IPS-18c (cell line): ENCODE data around the gene POLR2E.

Source experiments
- H3K4me3 ChIP-seq: 2 replicates; pipeline ENCODE4 v1.7.0; 2013; ENCODE audit warnings: low read depth, mild to moderate bottlenecking, low read length, moderate library complexity; ENCODE audit not compliant: insufficient read depth
- H3K9me3 ChIP-seq: one replicate; pipeline ENCODE4 v1.6.1; 2013; ENCODE audit warnings: mild to moderate bottlenecking, low read length, moderate library complexity; ENCODE audit not compliant: control insufficient read depth, insufficient read depth

The POLR2E gene

DNA sequence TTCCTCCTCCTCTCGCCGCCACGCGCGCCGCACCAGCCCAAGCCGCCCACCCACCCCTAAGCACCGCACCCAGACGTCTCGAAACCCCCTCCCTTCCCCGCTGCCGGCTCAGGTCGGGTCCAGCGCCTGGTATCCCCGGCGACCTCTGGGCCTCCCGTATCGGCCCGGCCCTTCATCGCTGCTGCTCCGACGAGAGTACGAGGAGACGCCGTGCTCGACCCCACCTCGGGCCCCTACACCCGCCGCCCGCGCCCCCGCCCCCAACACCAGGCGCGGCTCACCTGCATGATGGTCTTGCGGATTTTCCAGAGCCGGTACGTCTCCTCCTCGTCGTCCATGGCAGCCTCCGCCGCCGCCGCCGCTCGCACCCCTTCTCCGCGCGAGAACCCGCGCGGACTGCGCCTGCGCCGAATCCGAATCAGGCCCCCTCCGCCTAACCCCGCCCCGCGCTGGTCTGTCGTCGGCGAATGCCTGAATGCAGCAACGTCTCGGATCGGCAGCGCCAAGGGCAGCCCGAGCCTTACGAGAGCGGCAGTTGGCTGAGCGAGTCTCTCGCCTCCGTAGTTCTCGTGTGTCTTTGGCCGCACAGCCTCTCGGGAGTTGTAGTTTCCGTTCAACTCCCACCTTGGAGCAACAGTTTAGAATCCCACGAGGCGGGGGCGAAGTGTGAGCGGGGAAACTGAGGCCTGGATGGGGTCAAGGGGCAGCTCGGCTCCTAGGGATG lies at the start of gene POLR2E:
TSS of gene POLR2E (minus strand) at position 398 of the 724 bp plus-strand sequence. CDS start at position 338, 60 bp downstream.
- no peaks in the 10 kb centered on the region for H3K9me3 ChIP-seq
- H3K4me3 ChIP-seq = peak within 1 kb of the TSS; percentile 89

DNA sequence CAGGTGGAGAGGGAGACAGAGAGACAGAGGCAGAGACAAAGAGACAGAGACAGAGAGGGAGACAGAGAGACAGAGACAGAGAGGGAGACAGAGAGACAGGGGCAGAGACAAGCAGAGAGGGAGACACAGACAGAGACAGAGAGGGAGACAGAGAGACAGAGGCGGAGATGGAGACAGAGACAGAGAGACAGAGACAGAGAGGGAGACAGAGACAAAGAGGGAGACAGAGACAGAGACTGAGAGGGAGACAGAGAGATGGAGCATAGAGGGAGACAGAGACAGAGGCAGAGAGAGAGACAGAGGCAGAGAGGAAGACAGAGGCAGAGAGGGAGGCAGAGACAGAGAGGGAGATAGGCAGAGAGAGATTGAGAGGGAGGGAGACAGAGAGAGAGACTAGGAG lies 49.6 kb upstream of the POLR2E start:
- no peak overlapping the region for H3K4me3 ChIP-seq
- H3K9me3 ChIP-seq = no peaks in the 10 kb centered on the region

DNA sequence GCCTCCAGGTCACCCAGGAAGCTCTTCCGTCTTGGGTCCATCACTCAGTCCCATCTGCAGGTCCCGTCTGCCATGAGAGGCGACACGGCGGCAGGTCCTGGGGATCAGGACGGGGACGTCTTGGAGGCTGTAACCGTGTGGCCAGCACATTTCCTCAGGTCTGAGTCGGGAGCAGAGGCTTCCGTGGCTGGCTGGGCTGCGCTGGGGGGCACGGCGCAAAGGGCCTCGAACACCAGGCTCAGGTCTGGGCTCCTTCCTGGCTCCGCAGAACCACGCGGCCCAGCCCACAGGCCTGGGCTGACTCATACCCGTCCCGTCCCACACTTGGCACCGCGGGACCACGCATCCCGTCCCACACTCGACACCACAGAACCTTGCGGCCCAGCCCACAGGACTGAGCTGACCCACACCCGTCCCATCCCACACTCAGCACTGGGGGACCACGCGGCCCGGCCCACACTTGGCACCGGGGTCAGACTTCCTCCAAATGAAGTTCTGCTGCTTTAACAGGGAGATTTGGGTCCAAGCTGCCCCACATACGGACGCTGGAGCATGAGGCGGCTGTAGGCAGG lies 48.7 kb upstream of the POLR2E start:
- H3K4me3 ChIP-seq = no peak overlapping the region
- H3K9me3 ChIP-seq = no peaks in the 10 kb centered on the region

DNA sequence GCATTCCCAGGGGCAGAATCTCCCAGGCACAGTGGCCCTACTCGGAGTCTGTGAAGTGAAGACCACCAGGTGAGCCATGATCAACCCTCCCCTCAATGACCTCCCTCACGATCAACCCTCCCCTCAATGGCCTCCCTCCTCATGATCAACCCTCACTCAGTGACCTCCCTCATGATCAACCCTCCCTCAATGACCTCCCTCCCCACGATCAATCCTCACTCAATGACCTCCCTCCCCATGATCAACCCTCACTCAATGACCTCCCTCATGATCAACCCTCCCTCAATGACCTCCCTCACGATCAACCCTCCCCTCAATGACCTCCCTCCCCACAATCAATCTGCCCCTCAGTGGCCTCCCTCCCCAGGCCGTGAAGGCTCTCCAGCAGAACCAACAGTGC lies 46.8 kb upstream of the POLR2E start:
- Histone ChIP-seq H3K4me3 (no peak overlapping the region), H3K9me3 (no peaks in the 10 kb centered on the region)

DNA sequence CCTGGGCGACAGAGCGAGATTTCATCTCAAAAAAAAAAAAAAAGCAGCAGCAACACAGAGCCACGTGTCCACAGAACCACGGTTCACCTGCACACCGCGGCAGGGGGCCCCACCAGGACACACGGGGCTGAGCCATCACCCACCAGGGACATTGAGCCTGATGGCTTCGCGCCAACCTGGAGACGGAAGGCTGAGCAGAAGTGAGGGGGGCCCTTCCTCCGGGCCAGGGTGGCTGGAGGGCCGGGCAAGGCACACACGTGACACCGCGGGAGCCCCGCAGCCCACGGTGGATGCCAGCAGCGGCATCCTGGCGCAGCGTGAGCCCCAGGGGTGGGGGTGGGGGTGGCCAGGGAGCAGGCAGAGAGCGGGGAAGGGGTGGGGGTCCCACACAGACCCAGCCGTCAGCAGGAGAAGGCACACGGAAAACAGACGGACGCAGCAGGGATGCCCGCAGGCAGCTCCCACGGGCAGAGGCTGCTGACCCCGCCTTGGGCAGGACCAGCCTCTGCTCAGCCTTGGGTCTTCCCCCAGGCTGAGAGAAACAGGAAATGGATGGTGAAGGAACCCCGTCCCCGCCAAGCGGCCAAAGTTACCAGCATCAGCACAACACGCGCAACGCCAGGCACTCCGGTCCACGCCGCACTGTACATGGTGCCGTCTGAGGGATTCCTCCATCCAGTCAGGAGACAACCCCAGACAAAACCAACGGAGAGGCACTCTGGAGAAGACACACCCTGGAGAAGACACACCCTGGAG lies 45.3 kb upstream of the POLR2E start:
- Histone ChIP-seq H3K9me3 (no peaks in the 10 kb centered on the region), H3K4me3 (no peak overlapping the region)

DNA sequence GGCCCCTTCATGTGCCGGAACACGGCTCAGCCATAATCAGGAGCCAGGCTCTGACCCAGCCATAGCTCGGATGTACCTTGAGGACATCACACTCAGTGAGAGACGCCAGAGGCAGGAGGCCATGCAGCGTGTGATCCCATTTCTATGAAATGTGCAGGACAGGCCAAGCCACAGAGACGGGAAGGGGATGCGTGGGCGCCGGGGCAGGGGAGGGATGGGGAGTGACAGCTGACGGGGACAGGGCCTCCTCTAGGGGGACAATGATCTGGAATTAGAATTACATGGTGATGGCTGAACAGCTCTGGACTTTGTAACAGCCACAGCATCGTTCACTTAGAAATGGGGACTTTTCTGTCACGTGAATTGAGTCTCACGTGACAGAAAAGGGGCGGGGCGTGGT lies 44.0 kb upstream of the POLR2E start:
- no peaks in the 10 kb centered on the region for H3K9me3 ChIP-seq
- H3K4me3 ChIP-seq = no peak overlapping the region

DNA sequence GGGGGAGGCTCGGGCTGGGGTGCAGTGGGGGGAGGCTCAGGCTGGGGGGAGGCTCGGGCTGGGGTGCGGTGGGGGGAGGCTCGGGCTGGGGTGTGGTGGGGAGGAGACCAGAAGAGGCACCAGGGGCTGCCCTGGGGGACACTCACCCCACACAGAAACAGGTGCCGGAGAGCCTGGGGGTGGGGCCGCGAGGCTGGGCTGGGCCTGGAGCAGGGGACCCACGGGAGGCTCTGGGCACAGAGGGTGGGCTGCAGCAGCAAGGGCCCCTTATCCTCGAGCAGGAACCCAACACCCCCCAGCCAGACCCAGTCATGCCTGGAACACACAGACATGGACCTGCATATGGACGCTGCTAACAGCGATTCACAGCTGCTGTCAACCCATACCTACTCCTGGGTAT lies 42.9 kb upstream of the POLR2E start:
- Histone ChIP-seq H3K9me3 (no peaks in the 10 kb centered on the region), H3K4me3 (no peak overlapping the region)

DNA sequence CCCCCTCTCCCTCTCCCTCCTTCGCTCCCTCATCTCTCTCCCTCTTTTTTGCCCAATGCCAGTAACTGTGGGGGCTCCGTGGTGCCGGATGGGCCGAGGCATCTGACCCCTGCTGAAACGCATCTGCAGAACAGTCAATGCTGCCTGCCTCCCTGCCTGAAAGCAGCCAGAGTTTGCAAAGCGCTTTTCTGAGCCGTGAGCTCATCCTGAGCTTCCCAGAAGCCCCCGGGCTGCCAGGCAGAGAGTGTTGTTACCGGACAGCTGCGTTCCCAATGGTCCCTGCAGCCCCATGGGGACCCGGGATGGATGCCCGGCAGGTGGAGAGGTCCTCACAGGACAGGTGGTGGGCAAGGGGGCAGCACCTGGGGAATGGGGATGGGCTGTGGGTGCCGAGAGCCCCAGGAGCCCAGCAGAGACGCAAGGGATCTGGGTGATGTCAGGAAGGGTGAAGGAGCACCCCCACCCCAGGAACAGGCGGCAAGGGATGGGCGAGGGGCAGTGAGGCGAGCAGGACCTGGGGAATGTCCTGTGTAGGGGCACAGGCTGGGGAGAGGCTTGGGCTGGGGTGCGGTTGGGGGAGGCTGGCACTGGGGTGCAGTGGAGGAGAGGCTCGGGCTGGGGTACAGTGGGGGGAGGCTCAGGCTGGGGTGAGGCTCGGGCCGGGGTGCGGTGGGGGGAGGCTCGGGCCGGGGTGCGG lies 41.6 kb upstream of the POLR2E start:
- Histone ChIP-seq H3K9me3 (no peaks in the 10 kb centered on the region), H3K4me3 (no peak overlapping the region)

DNA sequence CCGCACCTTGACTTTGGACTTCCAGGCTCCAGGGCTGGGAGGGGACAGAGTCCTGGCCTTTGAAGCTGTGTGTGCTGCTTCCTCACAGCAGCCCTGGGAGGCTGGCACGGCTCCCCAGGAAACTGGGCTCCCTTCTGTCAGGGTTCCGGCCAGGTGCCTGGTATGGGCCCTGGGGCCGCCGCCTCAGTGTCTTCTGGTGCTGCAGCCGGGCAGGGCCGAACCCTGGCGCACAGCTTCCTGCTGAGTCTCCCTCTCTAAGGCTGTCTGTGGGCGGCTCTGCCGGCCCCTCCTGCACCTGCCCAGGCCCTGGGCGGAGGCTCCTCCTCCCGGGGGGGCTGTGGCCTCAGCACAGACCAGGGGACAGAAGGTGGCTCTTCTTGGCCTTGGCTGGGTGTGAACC lies 41.0 kb upstream of the POLR2E start:
- H3K4me3 ChIP-seq = no peak overlapping the region
- no peaks in the 10 kb centered on the region for H3K9me3 ChIP-seq

DNA sequence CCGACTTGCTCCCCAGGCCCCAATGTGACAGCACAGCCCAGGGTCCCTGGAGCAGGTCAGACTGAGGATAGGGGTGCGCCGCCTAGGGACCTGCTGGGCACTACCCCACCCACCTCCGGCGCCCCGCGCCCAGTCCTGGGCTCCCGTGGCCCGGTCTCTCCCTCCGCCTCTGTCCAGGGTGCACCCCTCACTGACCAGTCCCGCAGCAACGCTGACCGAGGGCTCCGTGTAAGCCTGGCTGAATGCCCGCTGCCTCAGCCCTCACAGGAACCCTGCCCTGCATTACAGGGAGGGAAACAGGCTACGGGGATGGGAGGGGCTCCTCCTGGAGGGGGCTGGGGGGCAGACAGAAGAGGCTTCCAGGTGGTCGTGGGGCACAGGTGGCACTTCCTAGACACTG lies 40.3 kb upstream of the POLR2E start:
- Histone ChIP-seq H3K4me3 (no peak overlapping the region), H3K9me3 (no peaks in the 10 kb centered on the region)

DNA sequence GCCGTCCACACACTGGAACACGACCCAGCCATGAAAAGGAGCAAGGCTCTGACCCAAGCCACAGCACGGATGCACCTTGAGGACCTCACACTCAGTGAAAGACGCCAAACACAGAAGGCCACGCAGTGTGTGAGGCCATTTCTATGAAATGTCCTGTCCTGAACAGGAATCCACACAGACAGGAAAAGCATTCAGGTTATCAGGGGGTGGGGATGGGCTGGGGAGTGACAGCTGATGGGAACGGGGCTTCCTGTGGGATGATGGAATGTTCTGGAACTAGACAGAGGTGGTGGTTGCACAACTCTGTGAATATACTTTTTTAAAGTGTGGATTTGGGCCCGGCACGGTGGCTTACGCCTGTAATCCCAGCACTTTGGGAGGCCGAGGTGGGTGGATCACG lies 39.3 kb upstream of the POLR2E start:
- H3K4me3 ChIP-seq = no peak overlapping the region
- no peaks in the 10 kb centered on the region for H3K9me3 ChIP-seq

DNA sequence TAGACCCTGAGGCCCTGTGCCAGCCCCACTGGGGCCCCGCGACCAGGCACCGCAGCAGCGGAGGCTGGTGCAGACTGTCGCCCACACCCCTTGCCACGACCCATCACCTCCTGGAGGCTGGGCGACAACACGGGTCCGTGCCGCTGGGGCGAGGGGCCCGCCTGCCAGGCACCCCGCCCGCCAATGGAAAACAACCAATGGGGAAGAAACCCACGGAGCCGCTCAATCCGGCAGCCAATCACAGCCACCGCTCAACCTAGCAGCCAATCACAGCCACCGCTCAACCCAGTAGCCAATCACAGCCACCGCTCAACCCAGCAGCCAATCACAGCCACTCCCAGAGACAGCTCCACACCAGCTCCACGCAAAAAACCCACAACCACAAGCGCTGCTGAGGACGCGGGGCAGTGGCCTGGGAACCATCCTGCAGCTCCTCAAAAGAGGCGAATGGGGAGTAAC lies 38.3 kb upstream of the POLR2E start:
- Histone ChIP-seq H3K4me3 (no peak overlapping the region), H3K9me3 (no peaks in the 10 kb centered on the region)

DNA sequence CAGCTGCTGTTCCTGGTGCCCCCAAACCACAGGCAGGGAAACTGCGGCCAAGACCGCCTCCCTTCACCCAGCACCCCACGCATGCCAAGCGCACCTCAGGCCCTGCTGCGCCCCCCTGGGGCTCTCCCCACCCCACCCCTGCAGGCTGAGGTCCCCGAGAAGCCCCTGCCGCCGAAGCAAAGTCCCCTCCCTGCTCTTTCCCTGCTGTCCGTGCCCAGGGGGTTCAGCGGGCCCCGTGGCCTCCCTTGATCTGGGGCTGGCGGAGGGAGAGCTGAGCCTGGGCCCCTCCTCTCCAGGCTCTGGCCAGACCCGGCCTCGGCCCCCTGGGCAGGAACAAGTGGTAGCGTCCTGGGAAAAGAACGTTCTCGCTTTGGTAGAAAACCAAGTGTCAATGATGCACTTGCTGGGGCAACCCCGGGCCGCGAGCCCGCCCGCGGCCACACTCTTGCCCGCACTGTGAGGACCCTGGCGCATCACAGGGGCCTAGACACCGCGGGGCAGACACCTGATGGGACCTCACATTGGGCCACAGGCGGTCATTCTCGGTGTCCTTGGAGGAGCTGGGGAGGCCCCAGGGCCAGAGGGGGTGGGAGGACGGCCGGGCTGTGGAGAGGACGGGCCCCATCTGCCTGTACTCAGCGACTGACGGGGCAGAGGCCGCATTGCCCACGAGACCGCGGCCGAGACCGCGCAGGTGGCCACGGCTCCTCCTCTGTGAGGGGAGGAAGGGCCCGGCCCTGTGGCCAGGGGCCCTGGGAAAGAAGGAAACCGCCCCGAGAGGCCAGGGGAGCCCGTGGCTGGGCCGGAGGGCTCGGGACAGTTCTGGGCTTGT lies 37.6 kb upstream of the POLR2E start:
- Histone ChIP-seq H3K9me3 (no peaks in the 10 kb centered on the region), H3K4me3 (peak overlapping the region; percentile 40)

DNA sequence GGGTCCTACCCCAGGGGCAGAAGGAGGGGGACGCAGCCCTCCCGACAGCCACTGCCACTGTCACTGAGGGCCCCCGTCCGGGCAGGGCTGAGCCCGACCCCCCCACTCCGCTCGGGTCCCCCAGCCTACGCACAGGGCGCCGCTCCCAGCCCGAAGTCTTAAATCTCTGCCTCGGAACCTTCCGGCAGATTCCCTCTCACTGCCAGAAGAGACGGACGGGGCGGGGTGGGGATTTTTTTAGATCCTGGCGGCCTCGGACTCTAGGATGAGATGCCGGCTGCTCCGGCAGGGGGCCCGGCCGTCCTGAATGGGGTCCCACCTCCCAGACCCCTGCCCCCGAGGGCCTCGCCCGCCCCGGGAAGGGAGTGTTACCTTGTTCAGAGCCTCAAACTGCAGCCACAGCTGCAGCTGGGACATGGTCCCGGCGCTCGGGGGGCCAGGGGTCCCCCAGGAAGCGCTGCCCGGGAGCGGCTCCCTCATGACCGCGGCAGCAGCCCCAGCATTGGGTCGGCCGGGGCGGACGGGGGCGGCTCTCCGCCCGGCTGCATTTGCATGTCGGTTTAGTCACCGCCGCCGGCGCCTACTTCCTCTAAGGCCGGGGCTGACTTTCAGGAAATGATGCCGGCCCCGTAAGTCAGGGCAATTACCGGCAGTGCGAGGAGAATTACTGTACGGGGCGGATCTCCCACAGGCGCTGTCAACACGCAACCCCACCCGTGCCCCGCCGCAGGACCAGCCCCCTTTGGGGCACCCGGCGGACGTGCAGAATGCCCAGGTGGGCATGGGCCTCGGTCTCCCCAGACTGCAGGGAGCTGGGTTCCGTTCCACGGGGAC lies 36.8 kb upstream of the POLR2E start:
- Histone ChIP-seq H3K4me3 (peak overlapping the region; percentile 40), H3K9me3 (no peaks in the 10 kb centered on the region)

DNA sequence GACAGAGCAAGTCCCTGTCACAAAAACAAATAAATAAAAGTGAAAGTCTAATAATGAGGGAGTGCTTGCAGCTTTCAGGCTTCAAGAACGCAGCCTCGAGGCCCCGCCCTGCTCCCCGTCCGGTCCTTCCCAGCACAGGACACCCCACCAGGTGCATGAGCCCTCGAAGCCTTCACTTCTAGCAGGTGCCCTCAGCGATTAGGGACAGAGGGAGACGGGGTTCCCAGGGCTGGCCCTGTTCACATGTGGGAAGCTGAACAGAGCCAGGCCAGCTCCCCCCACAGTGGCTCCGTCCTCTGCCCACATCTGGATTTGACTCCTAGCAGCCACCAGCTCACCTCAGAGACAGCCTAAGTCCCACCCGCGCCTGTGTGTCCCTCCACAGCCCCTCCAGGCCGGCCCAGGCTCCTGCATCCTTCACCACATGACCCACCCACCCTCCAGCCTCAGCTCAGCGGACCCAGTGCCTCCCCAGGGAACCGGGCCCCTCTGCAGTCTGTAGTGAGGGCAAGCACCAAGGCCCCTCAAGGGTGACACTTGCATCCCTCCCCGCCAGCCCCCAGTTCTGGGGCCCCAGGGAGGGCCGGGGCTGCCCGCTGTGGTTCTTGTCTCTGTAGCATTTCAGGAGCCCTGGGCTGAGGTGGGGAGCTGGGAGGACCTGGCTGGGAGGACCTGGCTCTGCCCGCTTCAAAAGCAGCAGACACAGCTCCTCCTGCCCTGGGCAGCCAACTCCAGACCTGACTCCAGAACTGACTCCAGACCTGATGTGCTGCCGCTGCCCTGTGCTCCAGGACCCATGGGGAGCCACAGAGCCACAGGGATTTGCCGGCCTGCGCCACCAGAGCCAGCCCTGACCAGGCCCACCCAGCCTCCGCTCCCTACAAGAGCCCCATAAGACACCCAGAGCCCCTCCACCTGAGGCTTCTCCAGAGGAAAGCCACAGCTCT lies 35.9 kb upstream of the POLR2E start:
- Histone ChIP-seq H3K9me3 (no peaks in the 10 kb centered on the region), H3K4me3 (peak overlapping the region; percentile 40; the same call in 1 of the 2 replicates)
